Fibroblast of lung (primary cell): ENCODE data around the gene HPS1. TPM values are rescaled to one million over a fixed set of nuclear protein-coding genes. Genes with fewer than 3 reads are reported as not detected.

Source experiments
- DNase-seq, 2 donors: peaks; one replicate each; pipeline versions ENCODE4 v3.0.0 to v3.0.0-alpha.2; 2010; ENCODE audit warnings: low read depth in 2 of 2
- H2AFZ ChIP-seq: 2 replicates; pipeline ENCODE4 v1.5.1; 2012; ENCODE audit warnings: low read length, control low read depth, inconsistent platforms
- H3K27ac ChIP-seq: 2 replicates; pipeline ENCODE4 v1.5.1; 2011; ENCODE audit warnings: low read length, control low read depth; ENCODE audit not compliant: insufficient read depth
- H3K27me3 ChIP-seq: 2 replicates; pipeline ENCODE4 v1.5.1; 2011; ENCODE audit warnings: mild to moderate bottlenecking, low read length; ENCODE audit not compliant: control insufficient read depth, insufficient read depth
- H3K36me3 ChIP-seq: 2 replicates; pipeline ENCODE4 v1.5.1; 2011; ENCODE audit warnings: low read length; ENCODE audit not compliant: control insufficient read depth, insufficient read depth
- H3K4me1 ChIP-seq: 2 replicates; pipeline ENCODE4 v1.5.1; 2011; ENCODE audit warnings: low read length; ENCODE audit not compliant: control insufficient read depth, insufficient read depth; ENCODE audit errors: extremely low read depth
- H3K4me2 ChIP-seq: 2 replicates; pipeline ENCODE4 v1.5.1; 2011; ENCODE audit warnings: low read length, control low read depth; ENCODE audit not compliant: insufficient read depth; ENCODE audit errors: extremely low read depth
- H3K4me3 ChIP-seq, 4 experiments: fragments of 200-600 bp in 1 of 4; sonication (generic) in 1 of 4; replicated peaks in 1 of 4; 2 replicates each; pipeline ENCODE4 v1.5.1; 2011 to 2016; ENCODE audit warnings: low read length in 4 of 4, low read depth in 3 of 4, mild to moderate bottlenecking in 3 of 4, control low read depth in 2 of 4, inconsistent platforms in 1 of 4, mixed read lengths in 1 of 4; ENCODE audit not compliant: insufficient read depth in 1 of 4; ENCODE audit errors: control extremely low read depth in 1 of 4
- H3K79me2 ChIP-seq: 2 replicates; pipeline ENCODE4 v1.5.1; 2012; ENCODE audit warnings: mild to moderate bottlenecking, low read length, inconsistent platforms; ENCODE audit not compliant: control insufficient read depth, insufficient read depth
- H3K9ac ChIP-seq: 2 replicates; pipeline ENCODE4 v1.5.1; 2011; ENCODE audit warnings: mild to moderate bottlenecking, low read length, control low read depth; ENCODE audit not compliant: insufficient read depth
- H3K9me3 ChIP-seq: 2 replicates; pipeline ENCODE4 v1.5.1; 2012; ENCODE audit warnings: low read depth, low read length; ENCODE audit not compliant: control insufficient read depth, insufficient read depth
- H4K20me1 ChIP-seq: 2 replicates; pipeline ENCODE4 v1.5.1; 2011; ENCODE audit warnings: low read length; ENCODE audit not compliant: control insufficient read depth, insufficient read depth; ENCODE audit errors: extremely low read depth
- CTCF ChIP-seq, 2 donors: IDR thresholded peaks in 1 of 2; conservative IDR thresholded peaks in 1 of 2; 1 replicate in 1 of 2; 2 replicates in 1 of 2; pipeline ENCODE4 v1.5.1; 2011 to 2012; ENCODE audit warnings: low read length in 2 of 2, control low read depth in 1 of 2, inconsistent platforms in 1 of 2, low read depth in 1 of 2, mild to moderate bottlenecking in 1 of 2
- EZH2 ChIP-seq: IDR thresholded peaks from 2 replicates; pipeline ENCODE4 v1.5.1; 2012; ENCODE audit warnings: low read length, control low read depth, mild to moderate bottlenecking; ENCODE audit errors: missing control alignments
- polyA plus RNA-seq, 2 donors: library from polyadenylated mRNA; depleted of rRNA in 1 of 2; stranded (reverse) in 1 of 2; unstranded in 1 of 2; fragments of >200 nt; gene quantifications; 2 replicates each; pipeline ENCODE4 v1.2.1, GENCODE V29; 2011 to 2012; ENCODE audit warnings: missing spikeins in 1 of 2
- total RNA-seq: library from RNA; depleted of rRNA; stranded (reverse); fragments of >200 nt; gene quantifications from 2 replicates; pipeline ENCODE4 v1.2.1, GENCODE V29; 2014

The HPS1 gene
- total and polyA plus RNA-seq, 2 donors (not counting 1 experiment from before 2014, with no cell fraction given), result 44.6 to 58.1 TPM

- no peak overlapping the region for H2AFZ ChIP-seq
- no peak for DNase-seq
- H3K27ac ChIP-seq, result no peak overlapping the region
- TF ChIP-seq EZH2 (no peak), CTCF (conservative IDR thresholded peaks at IDR 0.05 in 1 of 2, IDR thresholded peaks at IDR 0.05 in 1 of 2; ENCODE audit: low read depth in 1 of 2, low read length in 2 of 2) (no peak)
- no peak overlapping the region for H3K4me2 ChIP-seq
- H3K36me3 ChIP-seq, result peaks cover 25% of the 10 kb centered on the region
- H3K4me3 ChIP-seq, result no peak overlapping the region
- no peak overlapping the region for H3K9ac ChIP-seq
- H3K27me3 ChIP-seq, result no peaks in the 10 kb centered on the region
- peaks cover 5% of the 10 kb centered on the region for H3K4me1 ChIP-seq
- no peaks in the 10 kb centered on the region for H3K79me2 ChIP-seq
- H4K20me1 ChIP-seq, result no peaks in the 10 kb centered on the region
- no peaks in the 10 kb centered on the region for H3K9me3 ChIP-seq
These were observed 11.6 kb downstream of the HPS1 start for GRCh38 chr10:98435178-98435577.

- Histone ChIP-seq H3K9ac (no peak overlapping the region), H3K4me1 (peaks cover 5% of the 10 kb centered on the region), H3K27ac (no peak overlapping the region), H3K27me3 (no peaks in the 10 kb centered on the region), H4K20me1 (no peaks in the 10 kb centered on the region), H3K4me2 (no peak overlapping the region), H3K4me3 (no peak overlapping the region), H3K9me3 (no peaks in the 10 kb centered on the region), H3K36me3 (peaks cover 31% of the 10 kb centered on the region), H2AFZ (no peak overlapping the region), H3K79me2 (no peaks in the 10 kb centered on the region)
- DNase-seq, result peak; percentile 62 to 81
- no peak for TF ChIP-seq CTCF (conservative IDR thresholded peaks at IDR 0.05 in 1 of 2, IDR thresholded peaks at IDR 0.05 in 1 of 2; ENCODE audit: low read depth in 1 of 2, low read length in 2 of 2)
- no peak for TF ChIP-seq EZH2
These were observed 12.6 kb downstream of the HPS1 start for GRCh38 chr10:98433881-98434732.

- no peak for TF ChIP-seq EZH2
- TF ChIP-seq CTCF (conservative IDR thresholded peaks at IDR 0.05 in 1 of 2, IDR thresholded peaks at IDR 0.05 in 1 of 2; ENCODE audit: low read depth in 1 of 2, low read length in 2 of 2), result no peak
- Histone ChIP-seq H3K36me3 (peaks cover 30% of the 10 kb centered on the region), H3K4me2 (no peak overlapping the region), H3K27me3 (no peaks in the 10 kb centered on the region), H2AFZ (no peak overlapping the region), H3K9me3 (no peaks in the 10 kb centered on the region), H3K4me3 (no peak overlapping the region), H3K79me2 (no peaks in the 10 kb centered on the region), H4K20me1 (no peaks in the 10 kb centered on the region), H3K4me1 (peaks cover 5% of the 10 kb centered on the region), H3K27ac (no peak overlapping the region), H3K9ac (no peak overlapping the region)
- DNase-seq, result no peak
These were observed 13.4 kb downstream of the HPS1 start for GRCh38 chr10:98433371-98433770.
